ENCODE data around the gene IFT80.

Gene IFT80

GRCh38 chr3:160399125-160400029 is at the start of gene IFT80, which contains the start of gene SMC4:
Gene IFT80 (minus strand): TSS chr3:160399225. CDS start chr3:160384600, 14,625 bp downstream.
Gene SMC4 (plus strand): TSS chr3:160399650. CDS start chr3:160400827, 1,177 bp downstream.
- peak; percentile 91 to 96 for DNase-seq

- no peak for DNase-seq
Measured at GRCh38 chr3:160447544-160447943, 48.5 kb upstream of the IFT80 start.

GRCh38 chr3:160446522-160447056 is 47.6 kb upstream of the IFT80 start:
- no peak for DNase-seq

GRCh38 chr3:160445854-160446253 is 46.8 kb upstream of the IFT80 start:
- DNase-seq = no peak

GRCh38 chr3:160444411-160444810 is 45.4 kb upstream of the IFT80 start:
- no peak for DNase-seq

- no peak for DNase-seq
Measured at GRCh38 chr3:160440687-160441086, 41.7 kb upstream of the IFT80 start.

GRCh38 chr3:160437083-160437455 is 38.0 kb upstream of the IFT80 start:
- no peak for DNase-seq

- DNase-seq = no peak
Measured at GRCh38 chr3:160435747-160436146, 36.7 kb upstream of the IFT80 start.

GRCh38 chr3:160435095-160435494 is 36.1 kb upstream of the IFT80 start:
- DNase-seq = no peak

GRCh38 chr3:160434071-160434470 is 35.0 kb upstream of the IFT80 start:
- no peak for DNase-seq

- no peak for DNase-seq
Measured at GRCh38 chr3:160427832-160428424, 28.9 kb upstream of the IFT80 start.

GRCh38 chr3:160417311-160417710 is 18.3 kb upstream of the IFT80 start:
- no peak for DNase-seq

- peak; percentile 51 to 59 for DNase-seq
Measured at GRCh38 chr3:160413613-160414248, 14.7 kb upstream of the IFT80 start.

- no peak for DNase-seq
Measured at GRCh38 chr3:160412477-160412876, 13.5 kb upstream of the IFT80 start.

- DNase-seq = no peak
Measured at GRCh38 chr3:160409812-160410610, 11.0 kb upstream of the IFT80 start.

- DNase-seq = no peak
Measured at GRCh38 chr3:160403796-160404470, 4.9 kb upstream of the IFT80 start.

GRCh38 chr3:160403028-160403545 is 4.1 kb upstream of the IFT80 start:
- DNase-seq = no peak

GRCh38 chr3:160402221-160403027 is 3.4 kb upstream of the IFT80 start:
- no peak for DNase-seq

GRCh38 chr3:160401291-160402095 is 2.5 kb upstream of the IFT80 start:
- no peak for DNase-seq

GRCh38 chr3:160400702-160401150 is 1.7 kb upstream of the IFT80 start:
- DNase-seq = peak in 1 of 2 experiments; percentile 17
